ENCODE data around the gene GREM1.

DNA sequence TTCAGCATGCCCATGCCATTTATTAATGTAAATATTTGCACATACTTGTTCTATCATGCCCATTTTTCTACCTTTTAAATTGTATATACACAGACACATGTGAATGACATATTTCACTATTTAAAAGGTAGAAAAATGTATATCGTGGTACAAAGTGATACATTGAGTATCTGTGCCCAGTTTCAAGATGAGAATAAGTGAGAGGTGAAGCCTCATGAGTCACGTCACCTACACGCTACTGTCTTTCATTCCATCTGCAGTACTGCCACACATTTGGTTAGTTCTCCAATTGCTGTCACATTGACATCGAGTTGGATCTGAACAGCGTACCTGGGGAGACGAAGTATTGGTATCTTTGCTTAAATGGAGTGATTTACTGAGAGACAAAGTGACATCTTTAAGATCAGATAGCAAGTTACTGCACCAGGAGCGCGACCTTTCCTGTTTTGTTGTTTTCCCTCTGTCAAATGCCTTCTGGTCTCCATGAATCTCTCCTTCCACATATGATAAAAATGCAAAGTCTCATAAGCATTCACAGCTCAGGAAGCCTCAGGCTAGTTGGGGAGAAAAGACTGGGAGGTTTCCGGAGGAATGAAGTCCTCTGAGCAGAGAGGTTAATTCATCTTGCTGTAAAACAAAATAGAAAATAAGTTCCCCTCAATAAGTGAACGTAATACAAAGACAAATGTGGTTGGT lies 12.0 kb downstream of the GREM1 start:
- TF ChIP-seq POLR2AphosphoS5 (IDR thresholded peaks at IDR 0.05; ENCODE audit: low read depth, low read length) (no peak), POLR2A (IDR thresholded peaks at IDR 0.05; ENCODE audit: low read depth, low read length) (no peak)
